Neural progenitor cell (in vitro differentiated cells): ENCODE results near the gene HBD. TPM values are rescaled to one million over a fixed set of nuclear protein-coding genes. Genes with fewer than 3 reads are reported as not detected.

Experiments
- DNase-seq: peaks from one replicate; pipeline ENCODE4 v3.0.0-alpha.2; 2016; ENCODE audit warnings: low spot score
- H2AFZ ChIP-seq: fragments of 200-600 bp; sonication (generic); replicated peaks from 2 replicates; pipeline ENCODE4 v1.6.1; 2016; ENCODE audit warnings: antibody characterized with exemption
- H3F3A ChIP-seq: fragments of 200-600 bp; sonication (generic); 2 replicates; pipeline ENCODE4 v1.6.1; 2016; ENCODE audit warnings: antibody characterized with exemption, low read depth
- H3K27ac ChIP-seq: fragments of 200-600 bp; sonication (generic); 2 replicates; pipeline ENCODE4 v1.5.1; 2016; ENCODE audit warnings: mild to moderate bottlenecking
- H3K27me3 ChIP-seq: fragments of 200-600 bp; sonication (generic); 2 replicates; pipeline ENCODE4 v1.6.1; 2016; ENCODE audit warnings: mild to moderate bottlenecking, moderate library complexity
- H3K36me3 ChIP-seq: fragments of 200-600 bp; sonication (generic); 2 replicates; pipeline ENCODE4 v1.5.1; 2016
- H3K4me1 ChIP-seq: fragments of 200-600 bp; sonication (generic); 2 replicates; pipeline ENCODE4 v1.6.1; 2016; ENCODE audit warnings: mixed run types
- H3K4me2 ChIP-seq: fragments of 200-600 bp; sonication (generic); 2 replicates; pipeline ENCODE4 v1.6.1; 2016
- H3K4me3 ChIP-seq: fragments of 200-600 bp; sonication (generic); 2 replicates; pipeline ENCODE4 v1.5.1; 2016
- H3K79me2 ChIP-seq: fragments of 200-600 bp; sonication (generic); 2 replicates; pipeline ENCODE4 v1.6.1; 2016; ENCODE audit warnings: low read depth
- H3K9ac ChIP-seq: fragments of 200-600 bp; sonication (generic); 2 replicates; pipeline ENCODE4 v1.6.1; 2016
- H3K9me3 ChIP-seq: fragments of 200-600 bp; sonication (generic); 2 replicates; pipeline ENCODE4 v1.5.1; 2016; ENCODE audit warnings: low read depth
- H4K20me1 ChIP-seq: fragments of 200-600 bp; sonication (generic); 2 replicates; pipeline ENCODE4 v1.6.1; 2016; ENCODE audit warnings: low read depth
- H3K27ac Mint-ChIP-seq: 3 replicates; pipeline ENCODE4 v1.8.0; 2021; ENCODE audit warnings: mixed read lengths
- H3K27me3 Mint-ChIP-seq: 2 replicates; pipeline ENCODE4 v1.8.0; 2022; ENCODE audit warnings: low read depth, mild to moderate bottlenecking, inconsistent platforms, moderate library complexity, mixed read lengths; ENCODE audit not compliant: insufficient read depth
- H3K36me3 Mint-ChIP-seq: 3 replicates; pipeline ENCODE4 v1.8.0; 2021; ENCODE audit warnings: mixed read lengths
- H3K4me1 Mint-ChIP-seq: 3 replicates; pipeline ENCODE4 v1.8.0; 2021; ENCODE audit warnings: mixed read lengths
- H3K4me3 Mint-ChIP-seq: 3 replicates; pipeline ENCODE4 v1.8.0; 2021; ENCODE audit warnings: mild to moderate bottlenecking, moderate library complexity, mixed read lengths
- H3K9me3 Mint-ChIP-seq: 3 replicates; pipeline ENCODE4 v1.8.0; 2020; ENCODE audit warnings: mixed read lengths
- CTCF ChIP-seq: fragments of 200-600 bp; sonication (generic); IDR thresholded peaks from 2 replicates; pipeline ENCODE4 v1.5.1; 2017; ENCODE audit warnings: antibody characterized with exemption, mild to moderate bottlenecking
- EZH2 ChIP-seq: fragments of 200-600 bp; sonication (generic); IDR thresholded peaks from 2 replicates; pipeline ENCODE4 v1.6.1; 2017; ENCODE audit warnings: antibody characterized with exemption, mild to moderate bottlenecking, moderate library complexity
- EZH2phosphoT487 ChIP-seq: fragments of 200-600 bp; sonication (generic); IDR thresholded peaks from 2 replicates; pipeline ENCODE4 v1.6.1; 2017; ENCODE audit warnings: antibody characterized with exemption
- total RNA-seq: library from RNA; depleted of rRNA; stranded (reverse); fragments of >200 nt; gene quantifications from 2 replicates; pipeline ENCODE4 v1.2.3, GENCODE V29; 2015; ENCODE audit warnings: low replicate concordance

Gene HBD
- total RNA-seq, 1 donor from 2014 or later: not detected

DNA sequence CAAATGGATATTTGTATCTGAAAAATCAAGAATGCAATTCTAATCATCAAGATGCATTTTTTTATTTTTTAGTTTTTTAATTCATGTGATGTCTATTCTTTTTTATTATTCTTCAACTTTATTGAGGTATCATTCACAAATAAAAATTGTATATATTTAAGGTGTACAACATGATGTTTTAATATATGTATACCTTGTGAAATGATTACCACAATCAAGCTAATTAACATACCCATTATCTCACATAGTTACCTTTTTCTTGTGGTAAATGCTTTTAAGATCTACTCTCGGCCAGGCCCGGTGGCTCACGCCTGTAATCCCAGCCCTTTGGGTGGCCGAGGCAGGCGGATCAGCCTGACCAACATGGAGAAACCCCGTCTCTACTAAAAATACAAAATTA is 11.1 kb downstream of the HBD start:
- Histone ChIP-seq H3K4me2 (no peak overlapping the region), H2AFZ (no peak overlapping the region), H4K20me1 (no peaks in the 10 kb centered on the region), H3K27me3 (no peaks in the 10 kb centered on the region), H3K36me3 (no peaks in the 10 kb centered on the region), H3K4me1 (no peaks in the 10 kb centered on the region), H3K27ac (no peak overlapping the region), H3K79me2 (no peaks in the 10 kb centered on the region), H3K9me3 (no peaks in the 10 kb centered on the region), H3K4me3 (no peak overlapping the region), H3F3A (no peaks in the 10 kb centered on the region), H3K9ac (no peak overlapping the region)
- TF ChIP-seq CTCF (no peak), EZH2 (no peak), EZH2phosphoT487 (no peak)
- no peak overlapping the region for H3K27ac Mint-ChIP-seq
- H3K9me3 Mint-ChIP-seq: no peaks in the 10 kb centered on the region
- H3K27me3 Mint-ChIP-seq: peaks cover 3% of the 10 kb centered on the region
- H3K36me3 Mint-ChIP-seq: no peaks in the 10 kb centered on the region
- no peak overlapping the region for H3K4me3 Mint-ChIP-seq
- no peaks in the 10 kb centered on the region for H3K4me1 Mint-ChIP-seq
- DNase-seq: no peak

- no peak overlapping the region for H3K27ac ChIP-seq
These were observed 23.9 kb downstream of the HBD start for GRCh38 chr11:5210376-5210885.

DNA sequence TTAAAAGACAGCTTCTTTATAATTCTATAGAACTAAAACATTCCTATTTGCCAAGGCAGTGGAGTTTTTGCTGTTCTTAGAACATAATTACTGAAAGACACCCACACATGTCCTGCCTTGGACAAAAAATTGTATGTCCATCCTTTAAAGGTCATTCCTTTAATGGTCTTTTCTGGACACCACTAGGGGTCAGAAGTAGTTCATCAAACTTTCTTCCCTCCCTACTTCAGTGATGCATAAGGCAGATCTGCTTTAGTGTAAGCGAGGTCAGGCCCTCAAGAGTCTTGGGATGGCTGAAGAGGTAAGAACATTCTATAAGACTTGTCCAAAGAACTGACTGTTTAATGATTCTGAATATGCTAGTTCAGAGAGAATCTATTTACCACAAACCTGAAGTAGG is 29.5 kb downstream of the HBD start:
- no peak overlapping the region for H3K27ac ChIP-seq
- Mint-ChIP-seq H3K4me1 (no peaks in the 10 kb centered on the region), H3K4me3 (no peak overlapping the region), H3K27ac (no peak overlapping the region), H3K9me3 (no peaks in the 10 kb centered on the region), H3K36me3 (no peaks in the 10 kb centered on the region), H3K27me3 (no peaks in the 10 kb centered on the region)
- no peaks in the 10 kb centered on the region for H3F3A ChIP-seq
- H3K27me3 ChIP-seq: no peaks in the 10 kb centered on the region
- no peak overlapping the region for H3K4me2 ChIP-seq
- DNase-seq: peak; percentile 78
- H2AFZ ChIP-seq: no peak overlapping the region
- H3K9ac ChIP-seq: no peak overlapping the region
- no peaks in the 10 kb centered on the region for H3K9me3 ChIP-seq
- H3K79me2 ChIP-seq: no peaks in the 10 kb centered on the region
- peaks cover 9% of the 10 kb centered on the region for H3K4me1 ChIP-seq
- H3K36me3 ChIP-seq: no peaks in the 10 kb centered on the region
- no peaks in the 10 kb centered on the region for H4K20me1 ChIP-seq
- no peak overlapping the region for H3K4me3 ChIP-seq
- TF ChIP-seq CTCF (peak; percentile 76), EZH2 (no peak)

More at GRCh38 chr11:5210376-5210885, 23.9 kb downstream of the HBD start:
- Mint-ChIP-seq H3K4me1 (no peaks in the 10 kb centered on the region), H3K9me3 (no peaks in the 10 kb centered on the region), H3K27me3 (no peaks in the 10 kb centered on the region), H3K4me3 (no peak overlapping the region), H3K27ac (no peak overlapping the region), H3K36me3 (no peaks in the 10 kb centered on the region)
- H3K27me3 ChIP-seq: no peaks in the 10 kb centered on the region
- H3K36me3 ChIP-seq: no peaks in the 10 kb centered on the region
- DNase-seq: peak; percentile 63
- H3K4me1 ChIP-seq: no peaks in the 10 kb centered on the region
- H3K9ac ChIP-seq: no peak overlapping the region
- no peak overlapping the region for H3K4me3 ChIP-seq
- H4K20me1 ChIP-seq: no peaks in the 10 kb centered on the region
- no peaks in the 10 kb centered on the region for H3K79me2 ChIP-seq
- TF ChIP-seq EZH2phosphoT487: no peak
- no peak for TF ChIP-seq EZH2
- no peak for TF ChIP-seq CTCF
- H2AFZ ChIP-seq: no peak overlapping the region
- H3K4me2 ChIP-seq: no peak overlapping the region
- H3F3A ChIP-seq: peaks cover 5% of the 10 kb centered on the region
- no peaks in the 10 kb centered on the region for H3K9me3 ChIP-seq
